ENCODE data around the gene SLC12A6.
"Not testable (repeated sequence)": the region's sequence is repeated elsewhere in the genome, so short reads cannot be mapped to it uniquely, and the experiment has no call there.

Gene SLC12A6

GRCh38 chr15:34248190-34248589, 89.4 kb downstream of the SLC12A6 start:
- no peak for DNase-seq

GRCh38 chr15:34246276-34246976, 91.2 kb downstream of the SLC12A6 start:
- no peak for DNase-seq

GRCh38 chr15:34243226-34243625, 94.4 kb downstream of the SLC12A6 start:
- DNase-seq: no peak

GRCh38 chr15:34242331-34242710, 95.3 kb downstream of the SLC12A6 start:
- DNase-seq: no peak

GRCh38 chr15:34241376-34242330, 95.9 kb downstream of the SLC12A6 start:
- DNase-seq: peak; percentile 25

- DNase-seq: peak; percentile 22
These were observed 97.0 kb downstream of the SLC12A6 start for GRCh38 chr15:34240537-34240936.

GRCh38 chr15:34239151-34239808, 98.3 kb downstream of the SLC12A6 start:
- DNase-seq: peak; percentile 62

- DNase-seq: no peak
These were observed 104.0 kb downstream of the SLC12A6 start for GRCh38 chr15:34233614-34234013.

- DNase-seq: no peak
These were observed 113.5 kb downstream of the SLC12A6 start for GRCh38 chr15:34223904-34224596.

GRCh38 chr15:34217587-34218225, 119.9 kb downstream of the SLC12A6 start:
- DNase-seq: no peak

- no peak for DNase-seq
These were observed 120.9 kb downstream of the SLC12A6 start for GRCh38 chr15:34216527-34217270.

GRCh38 chr15:34214135-34214534, 123.4 kb downstream of the SLC12A6 start:
- no peak for DNase-seq

GRCh38 chr15:34213690-34214089, 123.9 kb downstream of the SLC12A6 start:
- DNase-seq: no peak

- peak; percentile 99 for DNase-seq
These were observed 127.9 kb downstream of the SLC12A6 start, which contains the start of gene KATNBL1 for GRCh38 chr15:34209421-34210282. TSS of gene KATNBL1 (minus strand) at chr15:34210096. CDS start at chr15:34163676, 46,420 bp downstream.

- no peak for DNase-seq
These were observed 131.6 kb downstream of the SLC12A6 start for GRCh38 chr15:34206011-34206410.

- no peak for DNase-seq
These were observed 133.6 kb downstream of the SLC12A6 start for GRCh38 chr15:34203936-34204335.

GRCh38 chr15:34203305-34203704, 134.3 kb downstream of the SLC12A6 start:
- no peak for DNase-seq

- DNase-seq: not testable (repeated sequence)
These were observed 144.3 kb downstream of the SLC12A6 start for GRCh38 chr15:34193272-34193671.

GRCh38 chr15:34188711-34189110, 148.9 kb downstream of the SLC12A6 start:
- DNase-seq: no peak

GRCh38 chr15:34185666-34186065, 151.9 kb downstream of the SLC12A6 start:
- DNase-seq: no peak

All from activated CD4-positive, alpha-beta T cell treated with anti-CD3 and anti-CD28 coated beads for 48 hours (primary cell).